NCI-H2171 treated with DMSO at 0.1 percent for 48 hours (cell line): ENCODE results near the gene UNC13C.

Experiments
- DNase-seq: peaks from one replicate; lab custom pipeline; 2025; lab: John Stamatoyannopoulos, UW

The UNC13C gene

GRCh38 chr15:54659646-54660045 is 681.4 kb downstream of the UNC13C start:
- DNase-seq = no peak

GRCh38 chr15:54660356-54660755 is 682.1 kb downstream of the UNC13C start:
- no peak for DNase-seq

- no peak for DNase-seq
Measured at GRCh38 chr15:54675241-54675640, 697.0 kb downstream of the UNC13C start.

- DNase-seq = no peak
Measured at GRCh38 chr15:54681584-54681983, 703.3 kb downstream of the UNC13C start.
